Type B pancreatic cell (in vitro differentiated cells): ENCODE measurements around the gene ECHDC1. TPM values are rescaled to one million over a fixed set of nuclear protein-coding genes. Genes with fewer than 3 reads are reported as not detected.
A peak's percentile ranks its signal among the peaks of the same experiment; 100 is the strongest.

Experiments used
- DNase-seq: peaks from one replicate; pipeline ENCODE4 v3.0.0; 2021; ENCODE audit warnings: mixed read lengths; ENCODE audit not compliant: unreplicated experiment; ENCODE audit errors: extremely low spot score
- H3K27ac Mint-ChIP-seq: 2 replicates; pipeline ENCODE4 v1.8.0; 2021; ENCODE audit warnings: mild to moderate bottlenecking, mixed read lengths
- H3K27me3 Mint-ChIP-seq: 2 replicates; pipeline ENCODE4 v1.8.0; 2021; ENCODE audit warnings: mixed read lengths
- H3K36me3 Mint-ChIP-seq: 2 replicates; pipeline ENCODE4 v1.8.0; 2021; ENCODE audit warnings: mixed read lengths
- H3K4me1 Mint-ChIP-seq: one replicate; pipeline ENCODE4 v1.8.0; 2021; ENCODE audit warnings: mixed read lengths; ENCODE audit not compliant: unreplicated experiment
- H3K4me3 Mint-ChIP-seq: 2 replicates; pipeline ENCODE4 v1.8.0; 2021; ENCODE audit warnings: mild to moderate bottlenecking, mixed read lengths
- H3K9me3 Mint-ChIP-seq: 2 replicates; pipeline ENCODE4 v1.8.0; 2021; ENCODE audit warnings: mixed read lengths
- CTCF ChIP-seq: fragments of 200-600 bp; sonication (generic); conservative IDR thresholded peaks from 2 replicates; pipeline ENCODE4 v1.5.0; 2021; ENCODE audit warnings: antibody characterized with exemption, mild to moderate bottlenecking
- total RNA-seq: library from RNA; stranded (reverse); gene quantifications from 2 replicates; pipeline ENCODE4 v1.2.1, GENCODE V29; 2021; ENCODE audit warnings: low replicate concordance

The ECHDC1 gene
- total RNA-seq, 1 donor from 2014 or later = 48.4 TPM

GRCh38 chr6:127345521-127345920 is 2.1 kb upstream of the ECHDC1 start:
- no peak overlapping the region for H3K4me3 Mint-ChIP-seq
- H3K36me3 Mint-ChIP-seq = peaks cover 18% of the 10 kb centered on the region
- no peak overlapping the region for H3K27ac Mint-ChIP-seq
- DNase-seq = no peak
- H3K9me3 Mint-ChIP-seq = peaks cover 6% of the 10 kb centered on the region
- H3K4me1 Mint-ChIP-seq = no peaks in the 10 kb centered on the region
- H3K27me3 Mint-ChIP-seq = no peaks in the 10 kb centered on the region
- TF ChIP-seq CTCF = no peak

- Mint-ChIP-seq H3K27ac (no peak overlapping the region), H3K4me3 (no peak overlapping the region), H3K27me3 (no peaks in the 10 kb centered on the region), H3K4me1 (no peaks in the 10 kb centered on the region), H3K36me3 (peaks cover 11% of the 10 kb centered on the region), H3K9me3 (no peaks in the 10 kb centered on the region)
- no peak for DNase-seq
- TF ChIP-seq CTCF = no peak
Measured at GRCh38 chr6:127343809-127344659, 625 bp upstream of the ECHDC1 start.

GRCh38 chr6:127342296-127342945 is 988 bp downstream of the ECHDC1 start:
- peaks cover 6% of the 10 kb centered on the region for H3K36me3 Mint-ChIP-seq
- H3K27ac Mint-ChIP-seq = no peak overlapping the region
- H3K9me3 Mint-ChIP-seq = no peaks in the 10 kb centered on the region
- no peak for TF ChIP-seq CTCF
- no peak overlapping the region for H3K4me3 Mint-ChIP-seq
- no peaks in the 10 kb centered on the region for H3K4me1 Mint-ChIP-seq
- no peaks in the 10 kb centered on the region for H3K27me3 Mint-ChIP-seq
- no peak for DNase-seq

GRCh38 chr6:127341471-127342202 is 1.8 kb downstream of the ECHDC1 start:
- H3K27me3 Mint-ChIP-seq = no peaks in the 10 kb centered on the region
- H3K4me1 Mint-ChIP-seq = no peaks in the 10 kb centered on the region
- peaks cover 3% of the 10 kb centered on the region for H3K36me3 Mint-ChIP-seq
- no peak for TF ChIP-seq CTCF
- no peak for DNase-seq
- peak overlapping the region; percentile 7 for H3K27ac Mint-ChIP-seq
- no peaks in the 10 kb centered on the region for H3K9me3 Mint-ChIP-seq
- no peak overlapping the region for H3K4me3 Mint-ChIP-seq

GRCh38 chr6:127340171-127340570 is 3.2 kb downstream of the ECHDC1 start:
- H3K27me3 Mint-ChIP-seq = no peaks in the 10 kb centered on the region
- TF ChIP-seq CTCF = no peak
- no peaks in the 10 kb centered on the region for H3K36me3 Mint-ChIP-seq
- DNase-seq = no peak
- H3K9me3 Mint-ChIP-seq = no peaks in the 10 kb centered on the region
- H3K4me3 Mint-ChIP-seq = peak overlapping the region; percentile 26
- peak overlapping the region; percentile 33 for H3K27ac Mint-ChIP-seq
- no peaks in the 10 kb centered on the region for H3K4me1 Mint-ChIP-seq
